Choroid plexus epithelial cell (primary cell): ENCODE measurements around the gene MAP1LC3B2.

Experiments used
- DNase-seq: peaks from one replicate; pipeline ENCODE4 v3.0.0-alpha.2; 2010; ENCODE audit warnings: low read depth
- H3K4me3 ChIP-seq: 2 replicates; pipeline ENCODE4 v1.5.1; 2011; ENCODE audit warnings: low read depth, mild to moderate bottlenecking, control low read depth, low read length, moderate library complexity
- TF ChIP-seq, protein P1 (sequence below): conservative IDR thresholded peaks from 2 replicates; pipeline ENCODE4 v1.5.1; 2011; ENCODE audit warnings: low read depth, mild to moderate bottlenecking, control low read depth, inconsistent platforms, low read length, moderate library complexity

The MAP1LC3B2 gene

DNA sequence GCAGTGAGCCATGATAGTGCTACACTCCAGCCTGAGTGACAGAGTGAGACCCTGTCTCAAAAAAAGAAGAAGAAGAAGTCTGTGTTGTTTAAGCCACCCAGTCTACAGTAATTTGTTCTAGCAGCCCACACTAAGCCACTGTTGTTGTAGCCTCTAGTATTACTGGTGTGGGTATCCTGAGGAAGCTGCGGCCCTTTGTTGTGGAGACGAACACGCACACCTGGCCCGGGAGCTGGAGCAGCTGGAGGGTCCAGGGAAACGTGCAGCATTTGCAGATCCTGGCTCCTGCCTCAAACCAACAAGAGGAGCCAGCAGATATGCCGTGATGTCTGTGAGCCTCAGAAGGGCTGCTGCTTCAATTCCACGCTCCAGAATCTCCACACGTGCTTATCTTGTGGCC lies 65.3 kb downstream of the MAP1LC3B2 start:
- no peak for DNase-seq
- TF ChIP-seq, protein P1, sequence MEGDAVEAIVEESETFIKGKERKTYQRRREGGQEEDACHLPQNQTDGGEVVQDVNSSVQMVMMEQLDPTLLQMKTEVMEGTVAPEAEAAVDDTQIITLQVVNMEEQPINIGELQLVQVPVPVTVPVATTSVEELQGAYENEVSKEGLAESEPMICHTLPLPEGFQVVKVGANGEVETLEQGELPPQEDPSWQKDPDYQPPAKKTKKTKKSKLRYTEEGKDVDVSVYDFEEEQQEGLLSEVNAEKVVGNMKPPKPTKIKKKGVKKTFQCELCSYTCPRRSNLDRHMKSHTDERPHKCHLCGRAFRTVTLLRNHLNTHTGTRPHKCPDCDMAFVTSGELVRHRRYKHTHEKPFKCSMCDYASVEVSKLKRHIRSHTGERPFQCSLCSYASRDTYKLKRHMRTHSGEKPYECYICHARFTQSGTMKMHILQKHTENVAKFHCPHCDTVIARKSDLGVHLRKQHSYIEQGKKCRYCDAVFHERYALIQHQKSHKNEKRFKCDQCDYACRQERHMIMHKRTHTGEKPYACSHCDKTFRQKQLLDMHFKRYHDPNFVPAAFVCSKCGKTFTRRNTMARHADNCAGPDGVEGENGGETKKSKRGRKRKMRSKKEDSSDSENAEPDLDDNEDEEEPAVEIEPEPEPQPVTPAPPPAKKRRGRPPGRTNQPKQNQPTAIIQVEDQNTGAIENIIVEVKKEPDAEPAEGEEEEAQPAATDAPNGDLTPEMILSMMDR, result no peak
- no peak overlapping the region for H3K4me3 ChIP-seq

DNA sequence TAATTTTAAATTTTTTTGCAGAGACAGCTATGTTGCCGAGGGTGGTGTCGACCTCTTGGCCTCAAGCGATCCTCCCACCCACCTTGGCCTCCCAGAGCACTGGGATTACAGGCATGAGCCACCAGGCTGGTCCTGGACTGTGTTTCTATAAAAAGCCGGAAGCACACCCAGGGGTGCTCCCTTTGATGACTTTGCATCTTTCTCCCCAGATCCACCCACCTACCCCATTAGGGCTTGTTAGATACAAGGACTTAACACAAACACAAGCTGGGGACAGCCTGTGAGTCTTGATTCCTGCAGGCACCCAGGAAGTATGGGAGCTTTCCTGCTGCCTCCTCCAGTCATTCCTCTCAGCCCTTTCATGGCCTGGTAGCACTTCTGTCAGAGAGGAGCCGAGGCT lies 67.0 kb downstream of the MAP1LC3B2 start:
- DNase-seq, result no peak
- no peak overlapping the region for H3K4me3 ChIP-seq
- TF ChIP-seq, protein P1, result no peak
